Activated effector memory CD4-positive, alpha-beta T cell treated with Interleukin-2 at 50 U/mL for 16 hours (primary cell): ENCODE data around the gene ACTR3C.
"Not testable (repeated sequence)": the region's sequence is repeated elsewhere in the genome, so short reads cannot be mapped to it uniquely, and the experiment has no call there.

Experiments used
- DNase-seq: peaks from one replicate; pipeline ENCODE4 v3.0.0-alpha.2; 2020

Gene ACTR3C

GRCh38 chr7:150278383-150278782 is 45.0 kb downstream of the ACTR3C start:
- not testable (repeated sequence) for DNase-seq

- DNase-seq: not testable (repeated sequence)
Observed at GRCh38 chr7:150276132-150276695, 47.1 kb downstream of the ACTR3C start.

GRCh38 chr7:150271898-150272297 is 51.4 kb downstream of the ACTR3C start:
- not testable (repeated sequence) for DNase-seq

- DNase-seq: not testable (repeated sequence)
Observed at GRCh38 chr7:150270101-150270824, 53.1 kb downstream of the ACTR3C start.

GRCh38 chr7:150268798-150269197 is 54.5 kb downstream of the ACTR3C start:
- not testable (repeated sequence) for DNase-seq

GRCh38 chr7:150268287-150268686 is 55.1 kb downstream of the ACTR3C start:
- DNase-seq: not testable (repeated sequence)

GRCh38 chr7:150266953-150267665 is 56.2 kb downstream of the ACTR3C start:
- not testable (repeated sequence) for DNase-seq

GRCh38 chr7:150262656-150263055 is 60.7 kb downstream of the ACTR3C start:
- not testable (repeated sequence) for DNase-seq

GRCh38 chr7:150247745-150248144 is 75.6 kb downstream of the ACTR3C start:
- not testable (repeated sequence) for DNase-seq

GRCh38 chr7:150245208-150245607 is 78.1 kb downstream of the ACTR3C start:
- DNase-seq: not testable (repeated sequence)

GRCh38 chr7:150242935-150243334 is 80.4 kb downstream of the ACTR3C start:
- not testable (repeated sequence) for DNase-seq

- not testable (repeated sequence) for DNase-seq
Observed at GRCh38 chr7:150225444-150225843, 97.9 kb downstream of the ACTR3C start.

GRCh38 chr7:150222083-150222972 is 101.0 kb downstream of the ACTR3C start:
- DNase-seq: not testable (repeated sequence)

GRCh38 chr7:150220673-150221181 is 102.6 kb downstream of the ACTR3C start:
- DNase-seq: not testable (repeated sequence)

- DNase-seq: not testable (repeated sequence)
Observed at GRCh38 chr7:150219941-150220658, 103.2 kb downstream of the ACTR3C start.

GRCh38 chr7:150206848-150207247 is 116.5 kb downstream of the ACTR3C start:
- DNase-seq: not testable (repeated sequence)

GRCh38 chr7:150205866-150206265 is 117.5 kb downstream of the ACTR3C start:
- DNase-seq: not testable (repeated sequence)

- DNase-seq: not testable (repeated sequence)
Observed at GRCh38 chr7:150204577-150204976, 118.8 kb downstream of the ACTR3C start.

- DNase-seq: not testable (repeated sequence)
Observed at GRCh38 chr7:150202894-150203293, 120.5 kb downstream of the ACTR3C start.
